Erythroblast (primary cell): ENCODE results near the gene CNTNAP1.

Experiments used
- GATA1 ChIP-seq: IDR thresholded peaks from 2 replicates; pipeline ENCODE4 v1.6.1; 2011; ENCODE audit warnings: low read depth, mild to moderate bottlenecking, control low read depth, low read length, moderate library complexity
- POLR2A ChIP-seq: IDR thresholded peaks from 2 replicates; pipeline ENCODE4 v1.6.1; 2011; ENCODE audit warnings: mild to moderate bottlenecking, low read length

- TF ChIP-seq POLR2A (no peak), GATA1 (no peak)
Observed at GRCh38 chr17:42691021-42691545, 8.8 kb downstream of the CNTNAP1 start.
